ENCODE data around the gene PTPRD. TPM values are rescaled to one million over a fixed set of nuclear protein-coding genes. Genes with fewer than 3 reads are reported as not detected.

PTPRD gene
- total RNA-seq, 1 experiment from 2014 or later, result 32.5 TPM

- H3K4me2 ChIP-seq (ENCODE audit: insufficient read depth, insufficient read length, low read length), result no peak overlapping the region
- no peak overlapping the region for H3K23ac ChIP-seq (ENCODE audit: insufficient read length, low read depth, low read length)
- H3K23me2 ChIP-seq (ENCODE audit: insufficient read length, low read depth, low read length, poor library complexity, severe bottlenecking), result no peaks in the 10 kb centered on the region
- H4K8ac ChIP-seq (replicated peaks; ENCODE audit: insufficient read length, low read depth, low read length), result no peak overlapping the region
- Mint-ChIP-seq H3K4me1 (no peaks in the 10 kb centered on the region), H3K4me3 (no peak overlapping the region), H3K27me3 (ENCODE audit: low read depth) (no peaks in the 10 kb centered on the region), H3K36me3 (ENCODE audit: insufficient read depth in 1 of 3, low read depth in 3 of 3) (no peaks in the 10 kb centered on the region), H3K27ac (no peak overlapping the region), H3K9me3 (no peaks in the 10 kb centered on the region)
- H3K4ac ChIP-seq (ENCODE audit: low read depth, low read length), result no peak overlapping the region
- H2AFZ ChIP-seq (ENCODE audit: low read length), result no peak overlapping the region
- H3K79me1 ChIP-seq (ENCODE audit: insufficient read depth, low read depth, low read length, poor library complexity, severe bottlenecking), result no peaks in the 10 kb centered on the region
- DNase-seq, result no peak
- no peak overlapping the region for H3K14ac ChIP-seq (ENCODE audit: insufficient read depth, low read length)
- no peak overlapping the region for H3K9ac ChIP-seq (ENCODE audit: extremely low read depth, insufficient read length, low read length)
- H3K27me3 ChIP-seq (ENCODE audit: insufficient read depth, low read length), result no peaks in the 10 kb centered on the region
- no peak overlapping the region for H2BK5ac ChIP-seq (ENCODE audit: insufficient read length, low read length)
- no peak overlapping the region for H2AK5ac ChIP-seq (ENCODE audit: insufficient read length, low read length)
- no peaks in the 10 kb centered on the region for H4K20me1 ChIP-seq (ENCODE audit: control insufficient read depth, insufficient read depth, insufficient read length)
- no peak overlapping the region for H3K27ac ChIP-seq (ENCODE audit: insufficient read length, low read depth, low read length)
- H3T11ph ChIP-seq (ENCODE audit: low read length), result no peak overlapping the region
- no peak overlapping the region for H2BK120ac ChIP-seq (ENCODE audit: low read depth, low read length, poor library complexity, severe bottlenecking)
- H3K56ac ChIP-seq (ENCODE audit: insufficient read length, low read depth, low read length), result no peak overlapping the region
- no peaks in the 10 kb centered on the region for H3K9me3 ChIP-seq (ENCODE audit: control insufficient read depth, low read depth, low read length)
- H4K5ac ChIP-seq (ENCODE audit: insufficient read length, low read depth, low read length), result no peak overlapping the region
- H2BK20ac ChIP-seq (ENCODE audit: low read depth, low read length, poor library complexity, severe bottlenecking), result no peak overlapping the region
- TF ChIP-seq, protein P1, sequence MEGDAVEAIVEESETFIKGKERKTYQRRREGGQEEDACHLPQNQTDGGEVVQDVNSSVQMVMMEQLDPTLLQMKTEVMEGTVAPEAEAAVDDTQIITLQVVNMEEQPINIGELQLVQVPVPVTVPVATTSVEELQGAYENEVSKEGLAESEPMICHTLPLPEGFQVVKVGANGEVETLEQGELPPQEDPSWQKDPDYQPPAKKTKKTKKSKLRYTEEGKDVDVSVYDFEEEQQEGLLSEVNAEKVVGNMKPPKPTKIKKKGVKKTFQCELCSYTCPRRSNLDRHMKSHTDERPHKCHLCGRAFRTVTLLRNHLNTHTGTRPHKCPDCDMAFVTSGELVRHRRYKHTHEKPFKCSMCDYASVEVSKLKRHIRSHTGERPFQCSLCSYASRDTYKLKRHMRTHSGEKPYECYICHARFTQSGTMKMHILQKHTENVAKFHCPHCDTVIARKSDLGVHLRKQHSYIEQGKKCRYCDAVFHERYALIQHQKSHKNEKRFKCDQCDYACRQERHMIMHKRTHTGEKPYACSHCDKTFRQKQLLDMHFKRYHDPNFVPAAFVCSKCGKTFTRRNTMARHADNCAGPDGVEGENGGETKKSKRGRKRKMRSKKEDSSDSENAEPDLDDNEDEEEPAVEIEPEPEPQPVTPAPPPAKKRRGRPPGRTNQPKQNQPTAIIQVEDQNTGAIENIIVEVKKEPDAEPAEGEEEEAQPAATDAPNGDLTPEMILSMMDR (conservative IDR thresholded peaks at IDR 0.05), result no peak
- no peaks in the 10 kb centered on the region for H3K79me2 ChIP-seq (ENCODE audit: insufficient read depth, low read length)
- no peaks in the 10 kb centered on the region for H3K4me1 ChIP-seq (ENCODE audit: insufficient read depth, low read length)
- no peak overlapping the region for H4K91ac ChIP-seq (ENCODE audit: insufficient read length, low read depth, low read length)
- no peak overlapping the region for H3K18ac ChIP-seq (ENCODE audit: insufficient read length, low read depth, low read length)
- H2BK12ac ChIP-seq (ENCODE audit: insufficient read length, low read depth, low read length), result no peak overlapping the region
- no peak overlapping the region for H2BK15ac ChIP-seq (ENCODE audit: low read depth, low read length)
- WGBS (ENCODE audit: extremely low coverage, insufficient read length, low lambda C conversion rate), result no CpG with 5 or more reads among the region's 1 CpG
These were observed 541.2 kb downstream of the PTPRD start for GRCh38 chr9:10071579-10071978.

All from H9 (cell line).